H1 (cell line): ENCODE results near the gene TMED3. TPM values are rescaled to one million over a fixed set of nuclear protein-coding genes. Genes with fewer than 3 reads are reported as not detected.

Source experiments
- CTCF ChIA-PET: fragments of 300-600 bp; sonication (Branson Sonifier 250); formaldehyde crosslinking; loops from one replicate; lab custom pipeline; 2021; ENCODE audit not compliant: partially characterized antibody; lab: Charles Lee
- POLR2A ChIA-PET: fragments of 300-600 bp; sonication (Branson Sonifier 250); formaldehyde crosslinking; loops from one replicate; lab custom pipeline; 2021; ENCODE audit warnings: inconsistent platforms; ENCODE audit not compliant: partially characterized antibody; lab: Charles Lee
- DNase-seq, 2 experiments: peaks; one replicate each; pipeline versions ENCODE4 v3.0.0 to v3.0.0-alpha.2; 2010 to 2022; ENCODE audit warnings: low spot score in 2 of 2, low read depth in 1 of 2, mixed read lengths in 1 of 2
- FAIRE-seq: peaks from 2 replicates; lab custom pipeline; 2011; peaks lifted over from hg19 to GRCh38; lab: Jason Lieb, UNC
- H2AFZ ChIP-seq: 2 replicates; pipeline ENCODE4 v1.8.1; 2012; ENCODE audit warnings: low read length, inconsistent platforms
- H2AK5ac ChIP-seq: 2 replicates; pipeline ENCODE4 v1.6.1; 2013; ENCODE audit warnings: low read depth, low read length
- H2BK120ac ChIP-seq: replicated peaks from 2 replicates; pipeline ENCODE3; 2013; ENCODE audit warnings: low read depth, low read length, inconsistent platforms
- H2BK12ac ChIP-seq: 2 replicates; pipeline ENCODE4 v1.6.1; 2013; ENCODE audit warnings: low read depth, low read length
- H2BK15ac ChIP-seq: 2 replicates; pipeline ENCODE4 v1.6.1; 2013; ENCODE audit warnings: low read length
- H2BK20ac ChIP-seq: 2 replicates; pipeline ENCODE4 v1.6.1; 2013; ENCODE audit warnings: low read length
- H2BK5ac ChIP-seq: 2 replicates; pipeline ENCODE4 v1.6.1; 2013; ENCODE audit warnings: low read depth, low read length
- H3K14ac ChIP-seq: 2 replicates; pipeline ENCODE4 v1.6.1; 2013; ENCODE audit warnings: inconsistent platforms; ENCODE audit not compliant: insufficient read length
- H3K18ac ChIP-seq: 2 replicates; pipeline ENCODE4 v1.6.1; 2013; ENCODE audit warnings: low read length; ENCODE audit errors: extremely low read depth
- H3K23ac ChIP-seq: 2 replicates; pipeline ENCODE4 v1.6.1; 2013; ENCODE audit warnings: inconsistent platforms; ENCODE audit not compliant: insufficient read length
- H3K23me2 ChIP-seq: 2 replicates; pipeline ENCODE4 v1.6.1; 2013; ENCODE audit warnings: low read depth, low read length
- H3K27ac ChIP-seq: 2 replicates; pipeline ENCODE4 v1.6.1; 2011; ENCODE audit warnings: low read depth, low read length, inconsistent platforms
- H3K27me3 ChIP-seq, 4 experiments: replicated peaks in 1 of 4; 1 replicate in 1 of 4; 2 replicates in 3 of 4; pipeline versions ENCODE4 v1.6.1 to v1.8.1; 2011 to 2013; ENCODE audit warnings: low read length in 3 of 4, mild to moderate bottlenecking in 3 of 4, inconsistent platforms in 2 of 4, mixed read lengths in 2 of 4, moderate library complexity in 1 of 4; ENCODE audit not compliant: control insufficient read depth in 3 of 4, insufficient read depth in 3 of 4; ENCODE audit errors: extremely low read depth in 1 of 4
- H3K36me3 ChIP-seq, 4 experiments: 2 replicates each; pipeline versions ENCODE4 v1.6.1 to v1.8.1; 2011 to 2013; ENCODE audit warnings: mild to moderate bottlenecking in 4 of 4, low read length in 3 of 4, moderate library complexity in 2 of 4, control low read depth in 1 of 4, inconsistent platforms in 1 of 4; ENCODE audit not compliant: insufficient read depth in 4 of 4, control insufficient read depth in 2 of 4
- H3K4ac ChIP-seq: replicated peaks from 2 replicates; pipeline ENCODE3; 2013; ENCODE audit warnings: low read length, low read depth, mixed read lengths, inconsistent platforms; ENCODE audit not compliant: insufficient read length
- H3K4me1 ChIP-seq, 4 experiments: replicated peaks in 1 of 4; 1 replicate in 1 of 4; 2 replicates in 3 of 4; pipeline versions ENCODE4 v1.6.1 to v1.8.1; 2011 to 2013; ENCODE audit warnings: low read length in 3 of 4, inconsistent platforms in 2 of 4, mixed read lengths in 1 of 4; ENCODE audit not compliant: insufficient read depth in 4 of 4, control insufficient read depth in 3 of 4
- H3K4me2 ChIP-seq, 2 experiments: 2 replicates each; pipeline versions ENCODE4 v1.6.1 to v1.8.1; 2011 to 2013; ENCODE audit warnings: low read depth in 2 of 2, low read length in 2 of 2, control low read depth in 1 of 2, inconsistent platforms in 1 of 2, mild to moderate bottlenecking in 1 of 2; ENCODE audit not compliant: insufficient read depth in 1 of 2
- H3K4me3 ChIP-seq, 4 experiments: fragments of 200-600, 300-600 bp in 1 of 4; sonication (generic), shearing (Covaris generic), sonication (Bioruptor Twin) in 1 of 4; 2 replicates each; pipeline versions ENCODE4 v1.5.1 to v1.8.1; 2011 to 2016; ENCODE audit warnings: low read length in 4 of 4, low read depth in 3 of 4, control low read depth in 2 of 4, inconsistent platforms in 2 of 4, mild to moderate bottlenecking in 2 of 4, mixed read lengths in 1 of 4, moderate library complexity in 1 of 4; ENCODE audit not compliant: insufficient read depth in 2 of 4; ENCODE audit errors: extremely low read depth in 1 of 4
- H3K56ac ChIP-seq: replicated peaks from 2 replicates; pipeline ENCODE3; 2013; ENCODE audit warnings: low read depth, mild to moderate bottlenecking, mixed read lengths, low read length, inconsistent platforms; ENCODE audit not compliant: insufficient read length
- H3K79me1 ChIP-seq: 2 replicates; pipeline ENCODE4 v1.6.1; 2013; ENCODE audit warnings: low read depth, low read length, control low read depth
- H3K79me2 ChIP-seq, 2 experiments: 2 replicates each; pipeline versions ENCODE4 v1.6.1 to v1.8.1; 2012 to 2013; ENCODE audit warnings: low read length in 2 of 2, mild to moderate bottlenecking in 2 of 2, inconsistent platforms in 1 of 2; ENCODE audit not compliant: insufficient read depth in 2 of 2, control insufficient read depth in 1 of 2
- H3K9ac ChIP-seq, 4 experiments: replicated peaks in 1 of 4; 1 replicate in 1 of 4; 2 replicates in 3 of 4; pipeline versions ENCODE4 v1.6.1 to v1.8.1; 2011 to 2013; ENCODE audit warnings: low read depth in 3 of 4, low read length in 3 of 4, control low read depth in 2 of 4, mild to moderate bottlenecking in 2 of 4, moderate library complexity in 2 of 4, inconsistent platforms in 1 of 4; ENCODE audit errors: extremely low read depth in 1 of 4
- H3K9me3 ChIP-seq, 2 experiments: 2 replicates each; pipeline versions ENCODE4 v1.6.1 to v1.8.1; 2012 to 2013; ENCODE audit warnings: mild to moderate bottlenecking in 2 of 2, moderate library complexity in 2 of 2, control low read depth in 1 of 2, inconsistent platforms in 1 of 2, low read depth in 1 of 2, low read length in 1 of 2, mixed read lengths in 1 of 2; ENCODE audit not compliant: insufficient read depth in 2 of 2
- H4K20me1 ChIP-seq, 2 experiments: replicated peaks in 1 of 2; 2 replicates each; pipeline versions ENCODE3 to v1.8.1; 2011 to 2013; ENCODE audit warnings: inconsistent platforms in 2 of 2, low read length in 2 of 2, mild to moderate bottlenecking in 1 of 2; ENCODE audit not compliant: insufficient read depth in 2 of 2, control insufficient read depth in 1 of 2
- H4K5ac ChIP-seq: 2 replicates; pipeline ENCODE4 v1.6.1; 2013; ENCODE audit warnings: low read length, low read depth, mixed read lengths, inconsistent platforms; ENCODE audit not compliant: insufficient read length
- H4K8ac ChIP-seq: 2 replicates; pipeline ENCODE4 v1.8.0; 2013; ENCODE audit warnings: mild to moderate bottlenecking, moderate library complexity, low read length, inconsistent platforms; ENCODE audit not compliant: insufficient read depth; ENCODE audit errors: extremely low read depth
- H4K91ac ChIP-seq: replicated peaks from 2 replicates; pipeline ENCODE3; 2013; ENCODE audit warnings: low read length, mixed read lengths, inconsistent platforms; ENCODE audit not compliant: insufficient read length
- ASH2L ChIP-seq: fragments of 200-600, 300-600 bp; sonication (generic); IDR thresholded peaks from one replicate; pipeline ENCODE4 v1.7.1; 2017; ENCODE audit warnings: low read length
- CHD2 ChIP-seq: IDR thresholded peaks from 2 replicates; pipeline ENCODE4 v1.6.1; 2012; ENCODE audit warnings: low read length, improper control_type of control experiment
- CREB1 ChIP-seq: IDR thresholded peaks from 2 replicates; pipeline ENCODE4 v1.6.1; 2012; ENCODE audit warnings: inconsistent platforms
- CTBP2 ChIP-seq: IDR thresholded peaks from 2 replicates; pipeline ENCODE4 v1.7.0; 2011; ENCODE audit warnings: borderline replicate concordance, mild to moderate bottlenecking, moderate library complexity, mixed read lengths, low read length; ENCODE audit not compliant: insufficient read depth, insufficient read length
- KDM1A ChIP-seq: fragments of 200-600, 300-600 bp; sonication (generic); IDR thresholded peaks from 2 replicates; pipeline ENCODE4 v1.7.1; 2016; ENCODE audit warnings: mild to moderate bottlenecking, low read length, borderline replicate concordance
- MAFK ChIP-seq: IDR thresholded peaks from 2 replicates; pipeline ENCODE4 v1.6.1; 2012; ENCODE audit warnings: low read depth, mild to moderate bottlenecking, improper control_type of control experiment, low read length
- NRF1 ChIP-seq: IDR thresholded peaks from 2 replicates; pipeline ENCODE4 v1.6.1; 2011; ENCODE audit warnings: mild to moderate bottlenecking, low read depth, low read length, improper control_type of control experiment
- RFX5 ChIP-seq: IDR thresholded peaks from 2 replicates; pipeline ENCODE4 v1.6.1; 2011; ENCODE audit warnings: low read depth, low read length, improper control_type of control experiment, borderline replicate concordance
- TAF7 ChIP-seq: optimal IDR thresholded peaks from 2 replicates; pipeline ENCODE3; 2011; ENCODE audit warnings: low read depth, mild to moderate bottlenecking, inconsistent platforms, low read length, moderate library complexity, borderline replicate concordance
- TCF12 ChIP-seq: IDR thresholded peaks from 2 replicates; pipeline ENCODE4 v1.6.1; 2011; ENCODE audit warnings: low read depth, mild to moderate bottlenecking, low read length
- YY1 ChIP-seq: IDR thresholded peaks from 2 replicates; pipeline ENCODE4 v1.6.1; 2011; ENCODE audit warnings: low read depth, mild to moderate bottlenecking, low read length
- ZNF274 ChIP-seq: IDR thresholded peaks from 2 replicates; pipeline ENCODE4 v1.7.0; 2012; ENCODE audit warnings: low read length, borderline replicate concordance; ENCODE audit errors: extremely low read depth
- WGBS, 2 experiments: shearing (Covaris generic) in 1 of 2; methylation state at CpG; one replicate each; pipeline versions ENCODE4 v1.1.6 to v1.1.7; 2013 to 2015; ENCODE audit warnings: low lambda C conversion rate in 2 of 2, mixed read lengths in 2 of 2, inconsistent platforms in 1 of 2, low coverage in 1 of 2, missing lambda C conversion rate in 1 of 2; ENCODE audit not compliant: insufficient replicate concordance in 2 of 2, insufficient coverage in 1 of 2, insufficient read length in 1 of 2; ENCODE audit errors: extremely low coverage in 1 of 2, missing lambda C conversion rate in 1 of 2; 5-methylcytosine and 5-hydroxymethylcytosine counted together
- polyA plus RNA-seq, 7 experiments: library from polyadenylated mRNA; depleted of rRNA in 3 of 7; stranded (reverse) in 5 of 7; unstranded in 2 of 7; fragments of >200 nt in 5 of 7; fragments of 200-250 nt in 2 of 7; gene quantifications; 1 replicate in 5 of 7; 2 replicates in 1 of 7; 4 replicates in 1 of 7; pipeline versions ENCODE4 v1.2.1 to v1.2.3, GENCODE V29; 2011 to 2013; ENCODE audit warnings: missing spikeins in 2 of 7, mixed read lengths in 2 of 7
- total RNA-seq: library from RNA; stranded (reverse); fragmentation: NEBNext Ultra II Directional; extraction: Animal tissue kit (Norgen Biotek cat#: 25700); gene quantifications from 2 replicates; pipeline ENCODE4 v1.2.1, GENCODE V29; 2021
- TF ChIP-seq, protein P1 (sequence below), 3 experiments: IDR thresholded peaks; 1 replicate in 2 of 3; 2 replicates in 1 of 3; pipeline versions ENCODE4 v1.5.1 to v1.6.1; 2011; ENCODE audit warnings: low read length in 3 of 3, mild to moderate bottlenecking in 3 of 3, inconsistent platforms in 2 of 3, low read depth in 1 of 3, moderate library complexity in 1 of 3; ENCODE audit not compliant: insufficient read depth in 1 of 3; ENCODE audit errors: control extremely low read depth in 1 of 3

Gene TMED3
- total and polyA plus RNA-seq, 2 of the 8 experiments (the other 6 are each of a cell fraction or from before 2014, with no cell fraction given), result 50.2 to 110 TPM

DNA sequence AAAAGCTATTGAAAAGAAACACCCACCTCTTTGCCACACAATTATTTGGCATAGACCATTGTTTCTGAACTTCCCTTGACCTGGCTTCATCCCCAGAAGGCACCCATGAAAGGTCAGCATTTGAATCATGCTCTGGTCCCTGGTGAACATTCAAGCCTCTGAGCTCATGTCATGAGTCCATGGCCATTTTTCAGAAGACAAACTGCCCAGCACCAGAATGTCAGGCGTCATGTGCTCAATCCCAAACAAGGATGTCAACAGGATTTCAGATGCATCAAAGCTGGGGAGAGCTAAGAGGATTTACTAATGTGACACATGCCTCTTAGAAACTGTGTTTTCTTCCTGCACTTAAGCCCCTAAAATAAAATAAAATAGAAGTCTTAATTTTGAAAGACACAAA lies 41.3 kb downstream of the TMED3 start:
- Histone ChIP-seq H2BK120ac (no peak overlapping the region), H3K27ac (no peak overlapping the region), H3K79me2 (no peaks in the 10 kb centered on the region), H3K14ac (no peak overlapping the region), H3K4me1 (no peaks in the 10 kb centered on the region), H3K4me2 (no peak overlapping the region), H3K23ac (no peak overlapping the region), H2BK5ac (no peak overlapping the region), H2BK12ac (no peak overlapping the region), H2AFZ (no peak overlapping the region), H4K20me1 (no peaks in the 10 kb centered on the region), H3K79me1 (no peaks in the 10 kb centered on the region), H3K4me3 (no peak overlapping the region), H3K18ac (no peak overlapping the region), H4K91ac (no peak overlapping the region), H4K8ac (no peak overlapping the region), H3K36me3 (no peaks in the 10 kb centered on the region; a peak in 1 of 8 replicates), H3K4ac (no peak overlapping the region), H2AK5ac (no peak overlapping the region), H3K27me3 (no peaks in the 10 kb centered on the region), H3K9ac (no peak overlapping the region), H3K23me2 (no peaks in the 10 kb centered on the region), H2BK15ac (no peak overlapping the region), H2BK20ac (no peak overlapping the region), H4K5ac (no peak overlapping the region), H3K9me3 (no peaks in the 10 kb centered on the region), H3K56ac (no peak overlapping the region)
- CTCF ChIA-PET, result interaction anchor here (0.5 to 5.2 kb wide), 3 partner anchors 12 to 622 kb away, joined by 3 to 41 read pairs (median 5); no protein-coding TSS in a partner anchor
- DNase-seq (no peak), FAIRE-seq (no peak)
- POLR2A ChIA-PET, result no interaction called here
- WGBS, 2 experiments, result 84% methylated on average over 1 of the region's 1 CpG; no CpG with 5 or more reads in 1 of the 2 experiments
- TF ChIP-seq TAF7, result no peak
- TF ChIP-seq ZNF274, result no peak
- TF ChIP-seq ASH2L, result no peak
- no peak for TF ChIP-seq CREB1
- TF ChIP-seq KDM1A, result no peak
- no peak for TF ChIP-seq YY1
- TF ChIP-seq RFX5, result no peak
- no peak for TF ChIP-seq TCF12
- no peak for TF ChIP-seq NRF1
- TF ChIP-seq CHD2, result no peak
- TF ChIP-seq, protein P1, sequence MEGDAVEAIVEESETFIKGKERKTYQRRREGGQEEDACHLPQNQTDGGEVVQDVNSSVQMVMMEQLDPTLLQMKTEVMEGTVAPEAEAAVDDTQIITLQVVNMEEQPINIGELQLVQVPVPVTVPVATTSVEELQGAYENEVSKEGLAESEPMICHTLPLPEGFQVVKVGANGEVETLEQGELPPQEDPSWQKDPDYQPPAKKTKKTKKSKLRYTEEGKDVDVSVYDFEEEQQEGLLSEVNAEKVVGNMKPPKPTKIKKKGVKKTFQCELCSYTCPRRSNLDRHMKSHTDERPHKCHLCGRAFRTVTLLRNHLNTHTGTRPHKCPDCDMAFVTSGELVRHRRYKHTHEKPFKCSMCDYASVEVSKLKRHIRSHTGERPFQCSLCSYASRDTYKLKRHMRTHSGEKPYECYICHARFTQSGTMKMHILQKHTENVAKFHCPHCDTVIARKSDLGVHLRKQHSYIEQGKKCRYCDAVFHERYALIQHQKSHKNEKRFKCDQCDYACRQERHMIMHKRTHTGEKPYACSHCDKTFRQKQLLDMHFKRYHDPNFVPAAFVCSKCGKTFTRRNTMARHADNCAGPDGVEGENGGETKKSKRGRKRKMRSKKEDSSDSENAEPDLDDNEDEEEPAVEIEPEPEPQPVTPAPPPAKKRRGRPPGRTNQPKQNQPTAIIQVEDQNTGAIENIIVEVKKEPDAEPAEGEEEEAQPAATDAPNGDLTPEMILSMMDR (IDR thresholded peaks at IDR 0.05; ENCODE audit: control extremely low read depth in 1 of 3, insufficient read depth in 1 of 3, low read depth in 1 of 3, low read length in 3 of 3), result no peak
- TF ChIP-seq CTBP2, result no peak
- TF ChIP-seq MAFK, result no peak
